ENCODE data around the gene EXOC8. TPM values are rescaled to one million over a fixed set of nuclear protein-coding genes. Genes with fewer than 3 reads are reported as not detected.
"Not testable (repeated sequence)": the region's sequence is repeated elsewhere in the genome, so short reads cannot be mapped to it uniquely, and the experiment has no call there.

The EXOC8 gene
- total and polyA plus RNA-seq, 2 donors = 8.8 to 11.6 TPM

DNA sequence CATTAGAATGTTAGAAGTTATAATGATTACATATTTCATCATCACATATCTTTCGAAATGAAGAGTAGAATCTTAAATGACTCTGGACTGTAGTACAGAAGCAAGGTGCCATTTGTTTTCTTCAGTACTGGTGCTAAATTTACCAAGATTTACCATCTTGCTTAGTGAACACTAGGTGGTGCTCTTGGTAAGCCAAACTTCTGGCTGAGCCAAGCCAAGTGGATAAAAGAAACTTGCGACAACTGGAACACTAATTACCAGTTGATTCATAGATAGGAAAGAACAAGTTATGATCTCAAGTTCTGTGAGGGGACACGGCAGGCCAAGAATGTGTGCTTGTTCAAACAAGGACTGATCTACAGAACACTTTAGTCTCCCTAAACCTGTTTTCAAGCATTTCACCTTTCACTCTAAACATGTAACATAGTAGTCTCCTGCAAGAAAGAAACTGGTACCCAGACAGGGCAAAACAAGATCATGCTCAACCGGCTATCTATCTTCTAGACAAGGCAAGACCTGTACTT lies 20.2 kb upstream of the EXOC8 start:
- peaks cover 8 to 9% of the 10 kb centered on the region in 2 donors for H3K36me3 ChIP-seq (ENCODE audit: control insufficient read depth in 2 of 2, insufficient read depth in 2 of 2, low read length in 1 of 2)
- H3K27me3 ChIP-seq (ENCODE audit: control insufficient read depth in 2 of 2, insufficient read depth in 1 of 2, low read length in 1 of 2) = no peaks in the 10 kb centered on the region
- no peaks in the 10 kb centered on the region for H3K9me3 ChIP-seq (ENCODE audit: control insufficient read depth in 2 of 2, insufficient read depth in 1 of 2, low read length in 1 of 2)
- no peak overlapping the region for H3K27ac ChIP-seq (ENCODE audit: low read depth in 1 of 2, low read length in 1 of 2)
- no peaks in the 10 kb centered on the region for H3K4me1 ChIP-seq (ENCODE audit: control insufficient read depth in 2 of 2, insufficient read depth in 2 of 2, low read length in 2 of 2)
- H3K4me3 ChIP-seq (ENCODE audit: low read length in 2 of 2) = no peak overlapping the region
- DNase-seq (ENCODE audit: low read depth in 6 of 9, low spot score in 9 of 9) = peak in 6 of 9 donors; percentile 19 to 69 (median 32)
- WGBS = 44% methylated on average over 4 of the region's 4 CpGs

DNA sequence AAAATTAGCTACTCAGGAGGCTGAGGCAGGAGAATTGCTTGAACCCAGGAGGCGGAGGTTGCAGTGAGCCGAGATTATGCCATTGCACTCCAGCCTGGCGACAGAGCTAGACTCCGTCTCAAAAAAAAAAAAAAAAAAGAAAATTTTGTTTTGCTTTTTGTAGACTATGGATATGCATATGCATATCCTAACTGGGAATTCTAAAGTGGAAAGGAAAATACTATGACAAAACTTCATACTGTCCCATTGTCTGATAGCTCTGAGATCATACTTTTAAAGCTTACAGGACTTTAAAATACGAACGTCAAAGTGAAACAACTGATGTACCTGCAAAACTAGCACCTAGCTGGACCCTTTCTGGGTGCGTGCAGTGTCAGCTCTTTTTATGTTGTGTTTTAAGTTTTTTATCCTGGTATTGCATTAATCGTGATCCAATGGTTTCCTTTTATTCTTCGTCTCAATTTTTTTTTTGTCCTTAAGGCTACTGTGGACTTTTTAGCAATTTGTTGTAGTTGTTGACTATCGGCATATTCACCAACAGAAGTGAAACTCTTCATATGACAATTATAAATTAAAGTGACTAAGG lies 19.6 kb upstream of the EXOC8 start:
- Histone ChIP-seq H3K27ac (ENCODE audit: low read depth in 1 of 2, low read length in 1 of 2) (no peak overlapping the region), H3K36me3 (ENCODE audit: control insufficient read depth in 2 of 2, insufficient read depth in 2 of 2, low read length in 1 of 2) (peaks cover 8 to 15% of the 10 kb centered on the region in 2 donors), H3K4me1 (ENCODE audit: control insufficient read depth in 2 of 2, insufficient read depth in 2 of 2, low read length in 2 of 2) (no peaks in the 10 kb centered on the region), H3K4me3 (ENCODE audit: low read length in 2 of 2) (no peak overlapping the region), H3K9me3 (ENCODE audit: control insufficient read depth in 2 of 2, insufficient read depth in 1 of 2, low read length in 1 of 2) (no peaks in the 10 kb centered on the region), H3K27me3 (ENCODE audit: control insufficient read depth in 2 of 2, insufficient read depth in 1 of 2, low read length in 1 of 2) (no peaks in the 10 kb centered on the region)
- DNase-seq (ENCODE audit: low read depth in 6 of 9, low spot score in 9 of 9) = no peak
- 87% methylated on average over 10 of the region's 10 CpGs for WGBS

DNA sequence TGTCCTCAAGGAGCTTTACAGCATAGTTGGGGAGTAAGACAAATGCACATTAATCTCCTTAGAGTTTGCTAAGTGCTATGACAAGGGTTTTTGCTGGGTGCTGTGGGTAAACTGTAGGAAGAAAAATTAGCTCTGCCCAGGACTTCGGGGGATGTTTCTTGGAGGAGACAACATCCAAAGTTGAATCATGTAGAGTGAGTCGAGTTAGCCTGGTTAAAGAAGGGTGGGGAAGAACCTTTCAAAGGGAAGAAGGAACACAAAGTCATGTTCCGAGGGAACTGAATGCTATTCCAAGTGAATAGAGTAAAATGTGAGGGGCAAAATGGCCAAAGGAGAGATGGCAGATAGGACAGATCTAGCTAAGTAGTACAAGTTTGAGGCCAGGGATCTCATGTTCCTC lies 17.5 kb upstream of the EXOC8 start:
- WGBS = 94% methylated on average over 3 of the region's 3 CpGs
- Histone ChIP-seq H3K27me3 (ENCODE audit: control insufficient read depth in 2 of 2, insufficient read depth in 1 of 2, low read length in 1 of 2) (no peaks in the 10 kb centered on the region), H3K4me3 (ENCODE audit: low read length in 2 of 2) (no peak overlapping the region), H3K9me3 (ENCODE audit: control insufficient read depth in 2 of 2, insufficient read depth in 1 of 2, low read length in 1 of 2) (no peaks in the 10 kb centered on the region), H3K36me3 (ENCODE audit: control insufficient read depth in 2 of 2, insufficient read depth in 2 of 2, low read length in 1 of 2) (peaks cover 6 to 22% of the 10 kb centered on the region in 2 donors), H3K27ac (ENCODE audit: low read depth in 1 of 2, low read length in 1 of 2) (no peak overlapping the region), H3K4me1 (ENCODE audit: control insufficient read depth in 2 of 2, insufficient read depth in 2 of 2, low read length in 2 of 2) (no peaks in the 10 kb centered on the region)
- DNase-seq (ENCODE audit: low read depth in 6 of 9, low spot score in 9 of 9) = no peak

DNA sequence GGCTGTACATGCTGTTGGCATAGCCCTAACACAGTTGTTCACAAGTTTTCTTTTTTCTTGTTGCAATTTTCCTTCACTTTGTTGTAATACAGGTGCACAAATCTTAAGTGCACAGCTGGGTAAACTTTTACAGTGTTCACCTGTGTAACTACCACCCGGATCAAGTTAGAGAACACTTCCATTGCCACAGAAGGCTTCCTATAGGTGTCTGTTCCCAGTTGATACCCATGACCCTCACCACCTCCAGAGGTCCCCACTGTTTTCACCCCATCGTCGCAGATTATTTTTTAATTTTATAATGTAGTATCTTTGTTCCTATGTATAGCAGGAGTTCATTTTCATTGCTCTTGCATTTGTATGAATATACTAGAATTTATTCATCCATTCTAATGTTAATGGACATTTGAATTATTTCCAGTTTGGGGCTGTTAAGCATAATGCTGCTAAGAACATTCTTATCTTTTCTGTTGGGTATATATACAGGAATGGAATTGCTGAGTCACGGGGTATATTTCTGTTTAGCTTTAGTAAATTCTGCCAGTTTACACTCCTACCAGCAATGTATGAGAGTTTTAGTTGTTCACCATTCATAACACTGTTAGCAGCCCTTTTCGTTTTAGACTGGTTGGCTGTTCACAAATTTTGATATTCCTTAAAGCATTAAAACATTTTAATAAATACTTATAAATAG lies 16.8 kb upstream of the EXOC8 start:
- Histone ChIP-seq H3K4me3 (ENCODE audit: low read length in 2 of 2) (no peak overlapping the region), H3K27me3 (ENCODE audit: control insufficient read depth in 2 of 2, insufficient read depth in 1 of 2, low read length in 1 of 2) (no peaks in the 10 kb centered on the region), H3K36me3 (ENCODE audit: control insufficient read depth in 2 of 2, insufficient read depth in 2 of 2, low read length in 1 of 2) (peaks cover 6 to 26% of the 10 kb centered on the region in 2 donors), H3K4me1 (ENCODE audit: control insufficient read depth in 2 of 2, insufficient read depth in 2 of 2, low read length in 2 of 2) (no peaks in the 10 kb centered on the region), H3K27ac (ENCODE audit: low read depth in 1 of 2, low read length in 1 of 2) (no peak overlapping the region), H3K9me3 (ENCODE audit: control insufficient read depth in 2 of 2, insufficient read depth in 1 of 2, low read length in 1 of 2) (no peaks in the 10 kb centered on the region)
- no peak for DNase-seq (ENCODE audit: low read depth in 6 of 9, low spot score in 9 of 9)
- 97% methylated on average over 5 of the region's 5 CpGs for WGBS

DNA sequence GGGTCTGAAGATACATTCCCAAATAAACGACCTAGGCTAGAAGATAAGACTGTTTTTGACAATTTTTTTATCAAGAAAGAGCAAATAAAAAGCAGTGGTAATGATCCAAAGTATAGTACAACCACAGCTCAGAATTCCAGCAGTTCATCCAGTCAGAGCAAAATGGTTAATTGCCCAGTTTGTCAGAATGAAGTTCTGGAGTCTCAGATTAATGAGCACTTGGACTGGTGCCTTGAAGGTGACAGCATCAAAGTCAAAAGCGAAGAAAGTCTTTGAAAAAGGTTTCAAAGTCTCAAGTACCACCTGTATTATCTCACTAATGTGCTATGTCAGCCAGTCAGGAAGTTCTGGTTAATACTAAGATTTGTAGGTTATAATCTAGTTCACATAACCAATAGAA lies 15.4 kb upstream of the EXOC8 start:
- 91% methylated on average over 2 of the region's 2 CpGs for WGBS
- H3K27me3 ChIP-seq (ENCODE audit: control insufficient read depth in 2 of 2, insufficient read depth in 1 of 2, low read length in 1 of 2) = no peaks in the 10 kb centered on the region
- H3K9me3 ChIP-seq (ENCODE audit: control insufficient read depth in 2 of 2, insufficient read depth in 1 of 2, low read length in 1 of 2) = no peaks in the 10 kb centered on the region
- H3K4me3 ChIP-seq (ENCODE audit: low read length in 2 of 2) = no peak overlapping the region
- H3K36me3 ChIP-seq (ENCODE audit: control insufficient read depth in 2 of 2, insufficient read depth in 2 of 2, low read length in 1 of 2) = peaks cover 8 to 33% of the 10 kb centered on the region in 2 donors
- H3K27ac ChIP-seq (ENCODE audit: low read depth in 1 of 2, low read length in 1 of 2) = no peak overlapping the region
- DNase-seq (ENCODE audit: low read depth in 6 of 9, low spot score in 9 of 9) = no peak
- H3K4me1 ChIP-seq (ENCODE audit: control insufficient read depth in 2 of 2, insufficient read depth in 2 of 2, low read length in 2 of 2) = no peaks in the 10 kb centered on the region

DNA sequence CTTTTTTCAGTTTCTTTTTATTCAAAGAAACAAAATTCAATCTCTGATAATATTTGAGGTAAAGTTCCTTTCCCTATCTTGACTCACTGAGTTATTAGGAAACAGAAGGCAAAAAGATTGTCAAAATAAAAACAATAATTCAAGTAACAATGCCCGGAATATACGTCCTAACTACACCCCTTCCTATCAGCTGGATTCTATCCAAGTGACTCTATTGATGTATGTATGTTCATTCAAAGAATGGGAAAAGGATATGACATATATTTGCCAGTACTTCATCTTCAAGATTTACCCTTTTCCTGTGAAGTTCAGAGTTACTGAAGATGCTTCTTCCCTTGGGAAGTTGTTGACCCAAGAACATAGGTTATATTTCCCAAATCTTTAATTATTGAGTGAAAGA lies 14.2 kb upstream of the EXOC8 start:
- no peak overlapping the region for H3K27ac ChIP-seq (ENCODE audit: low read depth in 1 of 2, low read length in 1 of 2)
- H3K27me3 ChIP-seq (ENCODE audit: control insufficient read depth in 2 of 2, insufficient read depth in 1 of 2, low read length in 1 of 2) = no peaks in the 10 kb centered on the region
- 97% methylated on average over 2 of the region's 2 CpGs for WGBS
- H3K36me3 ChIP-seq (ENCODE audit: control insufficient read depth in 2 of 2, insufficient read depth in 2 of 2, low read length in 1 of 2) = peaks cover 14 to 40% of the 10 kb centered on the region in 2 donors
- no peak overlapping the region for H3K4me3 ChIP-seq (ENCODE audit: low read length in 2 of 2)
- no peaks in the 10 kb centered on the region for H3K9me3 ChIP-seq (ENCODE audit: control insufficient read depth in 2 of 2, insufficient read depth in 1 of 2, low read length in 1 of 2)
- no peaks in the 10 kb centered on the region for H3K4me1 ChIP-seq (ENCODE audit: control insufficient read depth in 2 of 2, insufficient read depth in 2 of 2, low read length in 2 of 2)
- no peak for DNase-seq (ENCODE audit: low read depth in 6 of 9, low spot score in 9 of 9)

DNA sequence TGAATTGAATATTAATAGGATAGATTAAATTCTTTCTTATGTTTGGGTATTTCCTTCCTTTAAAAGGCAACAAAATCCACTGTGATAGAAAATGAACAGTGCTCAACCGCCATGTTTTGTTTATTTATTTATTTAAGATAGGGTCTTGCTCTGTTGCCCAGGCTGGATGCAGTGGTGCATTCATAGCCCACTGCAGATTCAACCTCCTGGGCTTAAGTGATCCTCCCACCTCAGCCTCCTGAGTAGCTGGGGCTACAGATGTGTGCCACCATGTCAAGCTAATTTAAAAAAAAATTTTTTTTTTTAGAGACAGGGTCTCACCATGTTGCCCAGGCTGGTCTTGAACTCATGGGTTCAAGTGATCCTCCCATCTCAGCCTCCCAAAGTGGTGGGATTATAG lies 11.2 kb upstream of the EXOC8 start:
- H3K4me1 ChIP-seq (ENCODE audit: control insufficient read depth in 2 of 2, insufficient read depth in 2 of 2, low read length in 2 of 2); H3K27me3 ChIP-seq (ENCODE audit: control insufficient read depth in 2 of 2, insufficient read depth in 1 of 2, low read length in 1 of 2); H3K9me3 ChIP-seq (ENCODE audit: control insufficient read depth in 2 of 2, insufficient read depth in 1 of 2, low read length in 1 of 2); DNase-seq (ENCODE audit: low read depth in 6 of 9, low spot score in 9 of 9); H3K27ac ChIP-seq (ENCODE audit: low read depth in 1 of 2, low read length in 1 of 2); H3K4me3 ChIP-seq (ENCODE audit: low read length in 2 of 2): not testable (repeated sequence)
- WGBS = 98% methylated on average over 1 of the region's 1 CpG
- peaks cover 14 to 40% of the 10 kb centered on the region in 2 donors for H3K36me3 ChIP-seq (ENCODE audit: control insufficient read depth in 2 of 2, insufficient read depth in 2 of 2, low read length in 1 of 2)

DNA sequence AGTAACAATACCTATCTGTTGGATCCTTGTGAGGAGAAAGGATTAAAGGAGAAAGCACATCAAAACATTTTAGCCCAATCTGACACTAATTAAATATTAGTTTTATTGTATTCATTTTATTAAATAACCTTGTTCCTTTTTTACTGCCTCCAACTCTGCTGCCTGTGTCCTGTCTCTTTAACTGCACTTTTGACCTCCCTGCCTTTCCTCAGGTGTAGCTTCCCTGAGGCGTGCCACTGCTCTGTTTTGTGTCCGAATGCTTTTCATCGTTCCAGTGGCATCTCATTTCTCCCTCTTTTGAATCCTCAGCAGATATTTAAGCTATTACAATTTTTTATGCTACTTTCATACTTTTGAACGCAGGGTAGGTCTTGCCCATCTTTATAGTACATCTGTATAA lies 10.8 kb upstream of the EXOC8 start:
- Histone ChIP-seq H3K27ac (ENCODE audit: low read depth in 1 of 2, low read length in 1 of 2) (no peak overlapping the region), H3K27me3 (ENCODE audit: control insufficient read depth in 2 of 2, insufficient read depth in 1 of 2, low read length in 1 of 2) (no peaks in the 10 kb centered on the region), H3K9me3 (ENCODE audit: control insufficient read depth in 2 of 2, insufficient read depth in 1 of 2, low read length in 1 of 2) (no peaks in the 10 kb centered on the region), H3K4me3 (ENCODE audit: low read length in 2 of 2) (no peak overlapping the region), H3K36me3 (ENCODE audit: control insufficient read depth in 2 of 2, insufficient read depth in 2 of 2, low read length in 1 of 2) (peaks cover 17 to 42% of the 10 kb centered on the region in 2 donors), H3K4me1 (ENCODE audit: control insufficient read depth in 2 of 2, insufficient read depth in 2 of 2, low read length in 2 of 2) (no peaks in the 10 kb centered on the region)
- no peak for DNase-seq (ENCODE audit: low read depth in 6 of 9, low spot score in 9 of 9)
- 98% methylated on average over 4 of the region's 4 CpGs for WGBS

DNA sequence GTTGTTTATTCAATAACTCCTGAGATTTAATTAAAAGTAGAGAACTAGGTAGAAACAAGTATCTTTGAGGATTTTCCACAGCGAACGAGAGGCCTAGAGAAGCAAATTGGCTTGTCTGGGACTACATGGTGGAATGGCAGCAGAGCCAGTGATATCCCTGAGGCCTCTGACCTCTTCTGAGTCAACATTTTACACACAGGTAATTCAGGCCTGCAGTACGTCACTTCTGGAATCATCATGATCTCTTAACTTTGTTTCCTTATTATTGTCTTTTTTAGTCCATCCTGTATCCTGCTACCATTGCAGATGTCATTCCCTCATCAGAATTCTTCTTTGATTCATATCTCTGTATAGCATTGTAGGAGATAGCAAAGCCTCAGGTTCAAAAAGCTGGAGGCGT lies 10.3 kb upstream of the EXOC8 start:
- H3K9me3 ChIP-seq (ENCODE audit: control insufficient read depth in 2 of 2, insufficient read depth in 1 of 2, low read length in 1 of 2) = no peaks in the 10 kb centered on the region
- 97% methylated on average over 4 of the region's 4 CpGs for WGBS
- peaks cover 19 to 40% of the 10 kb centered on the region in 2 donors for H3K36me3 ChIP-seq (ENCODE audit: control insufficient read depth in 2 of 2, insufficient read depth in 2 of 2, low read length in 1 of 2)
- no peaks in the 10 kb centered on the region for H3K27me3 ChIP-seq (ENCODE audit: control insufficient read depth in 2 of 2, insufficient read depth in 1 of 2, low read length in 1 of 2)
- H3K4me3 ChIP-seq (ENCODE audit: low read length in 2 of 2) = no peak overlapping the region
- DNase-seq (ENCODE audit: low read depth in 6 of 9, low spot score in 9 of 9) = no peak
- H3K27ac ChIP-seq (ENCODE audit: low read depth in 1 of 2, low read length in 1 of 2) = no peak overlapping the region
- no peaks in the 10 kb centered on the region for H3K4me1 ChIP-seq (ENCODE audit: control insufficient read depth in 2 of 2, insufficient read depth in 2 of 2, low read length in 2 of 2)

All from thymus (tissue), 11 donors.